ENCODE data around the gene FBP2.

Gene FBP2

GRCh38 chr9:94568972-94569712 lies 24.5 kb downstream of the FBP2 start:
- no peak for TF ChIP-seq ZBTB20 (tag by site-specific recombination; IDR thresholded peaks at IDR 0.05)
- TF ChIP-seq SCRT1 (tag by site-specific recombination; IDR thresholded peaks at IDR 0.05; ENCODE audit: borderline replicate concordance) = no peak
- TF ChIP-seq ZNF670 (tag by site-specific recombination; IDR thresholded peaks at IDR 0.05; ENCODE audit: low read depth) = no peak
- no peak for TF ChIP-seq KLF1 (tag by site-specific recombination; IDR thresholded peaks at IDR 0.05)
- no peak for TF ChIP-seq ZNF133 (tag by site-specific recombination; IDR thresholded peaks at IDR 0.05)
- no peak for TF ChIP-seq ZBTB17 (tag by site-specific recombination; IDR thresholded peaks at IDR 0.05)
- Histone ChIP-seq H3K27ac (ENCODE audit: extremely low read depth, low read depth, low read length) (no peak overlapping the region), H3K9me3 (ENCODE audit: control insufficient read depth, insufficient read depth, low read depth, low read length) (no peaks in the 10 kb centered on the region), H3K4me3 (ENCODE audit: low read depth, low read length) (no peak overlapping the region), H3K4me1 (ENCODE audit: control insufficient read depth, insufficient read depth, low read length) (no peaks in the 10 kb centered on the region), H3K36me3 (ENCODE audit: control insufficient read depth in 2 of 2, insufficient read depth in 1 of 2, low read length in 2 of 2) (no peaks in the 10 kb centered on the region)
- ChIA-PET CTCF (interaction anchor here (0.6 kb wide), 1 partner anchor 35 kb away, joined by 3 read pairs; no protein-coding TSS in a partner anchor), POLR2A (no interaction called here)

GRCh38 chr9:94568250-94568889 lies 25.3 kb downstream of the FBP2 start:
- POLR2A ChIA-PET = interaction anchor here (0.7 kb wide), 1 partner anchor 1480 kb away, joined by 3 read pairs; no protein-coding TSS in a partner anchor
- Histone ChIP-seq H3K4me1 (ENCODE audit: control insufficient read depth, insufficient read depth, low read length) (no peaks in the 10 kb centered on the region), H3K9me3 (ENCODE audit: control insufficient read depth, insufficient read depth, low read depth, low read length) (no peaks in the 10 kb centered on the region), H3K27ac (ENCODE audit: extremely low read depth, low read depth, low read length) (no peak overlapping the region), H3K4me3 (ENCODE audit: low read depth, low read length) (no peak overlapping the region), H3K36me3 (ENCODE audit: control insufficient read depth in 2 of 2, insufficient read depth in 1 of 2, low read length in 2 of 2) (no peaks in the 10 kb centered on the region)
- TF ChIP-seq PRDM4 (tag by site-specific recombination; IDR thresholded peaks at IDR 0.05) = no peak
- TF ChIP-seq ZNF449 (tag by site-specific recombination; IDR thresholded peaks at IDR 0.05) = no peak
- no peak for TF ChIP-seq ZNF626 (tag by site-specific recombination; IDR thresholded peaks at IDR 0.05)
- TF ChIP-seq ZBTB20 (tag by site-specific recombination; IDR thresholded peaks at IDR 0.05) = no peak
- TF ChIP-seq ZNF175 (tag by site-specific recombination; IDR thresholded peaks at IDR 0.05) = no peak
- TF ChIP-seq ZNF16 (tag by site-specific recombination; IDR thresholded peaks at IDR 0.05; ENCODE audit: low read depth) = no peak
- TF ChIP-seq ZNF37A (tag by site-specific recombination; IDR thresholded peaks at IDR 0.05) = no peak
- TF ChIP-seq ZNF133 (tag by site-specific recombination; IDR thresholded peaks at IDR 0.05) = no peak
- TF ChIP-seq ZNF248 (tag by site-specific recombination; IDR thresholded peaks at IDR 0.05) = no peak
- TF ChIP-seq PRDM6 (tag by site-specific recombination; IDR thresholded peaks at IDR 0.05) = no peak
- TF ChIP-seq ZNF2 (tag by site-specific recombination; IDR thresholded peaks at IDR 0.05) = no peak
- no peak for TF ChIP-seq SCRT1 (tag by site-specific recombination; IDR thresholded peaks at IDR 0.05; ENCODE audit: borderline replicate concordance)
- TF ChIP-seq OSR2 (tag by site-specific recombination; IDR thresholded peaks at IDR 0.05) = no peak
- no peak for TF ChIP-seq ZNF211 (tag by site-specific recombination; IDR thresholded peaks at IDR 0.05; ENCODE audit: low read depth)
- no peak for TF ChIP-seq ZNF701 (tag by site-specific recombination; IDR thresholded peaks at IDR 0.05)
- no peak for TF ChIP-seq KLF8 (tag by site-specific recombination; IDR thresholded peaks at IDR 0.05)
- CTCF ChIA-PET = interaction anchor here (0.6 kb wide), 1 partner anchor 36 kb away, joined by 3 read pairs; no protein-coding TSS in a partner anchor
